NCI-H524 treated with DMSO at 0.1 percent for 48 hours (cell line): Measurements from ENCODE around the gene DALRD3.

Experiments used
- DNase-seq: peaks from one replicate; lab custom pipeline; 2025; lab: John Stamatoyannopoulos, UW

The DALRD3 gene, protein sequence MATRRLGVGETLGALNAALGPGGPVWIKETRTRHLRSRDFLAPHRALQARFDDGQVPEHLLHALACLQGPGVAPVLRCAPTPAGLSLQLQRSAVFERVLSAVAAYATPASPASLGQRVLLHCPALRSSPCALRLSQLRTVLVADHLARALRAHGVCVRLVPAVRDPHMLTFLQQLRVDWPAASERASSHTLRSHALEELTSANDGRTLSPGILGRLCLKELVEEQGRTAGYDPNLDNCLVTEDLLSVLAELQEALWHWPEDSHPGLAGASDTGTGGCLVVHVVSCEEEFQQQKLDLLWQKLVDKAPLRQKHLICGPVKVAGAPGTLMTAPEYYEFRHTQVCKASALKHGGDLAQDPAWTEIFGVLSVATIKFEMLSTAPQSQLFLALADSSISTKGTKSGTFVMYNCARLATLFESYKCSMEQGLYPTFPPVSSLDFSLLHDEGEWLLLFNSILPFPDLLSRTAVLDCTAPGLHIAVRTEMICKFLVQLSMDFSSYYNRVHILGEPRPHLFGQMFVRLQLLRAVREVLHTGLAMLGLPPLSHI

GRCh38 chr3:49017971-49018706 lies at the start of gene DALRD3:
Gene DALRD3, minus strand, starts transcription at chr3:49018580. Its CDS starts 16 bp downstream, at chr3:49018564.
- no peak for DNase-seq

- DNase-seq, result no peak
Measured at GRCh38 chr3:49058011-49058410, 39.6 kb upstream of the DALRD3 start.

DNA sequence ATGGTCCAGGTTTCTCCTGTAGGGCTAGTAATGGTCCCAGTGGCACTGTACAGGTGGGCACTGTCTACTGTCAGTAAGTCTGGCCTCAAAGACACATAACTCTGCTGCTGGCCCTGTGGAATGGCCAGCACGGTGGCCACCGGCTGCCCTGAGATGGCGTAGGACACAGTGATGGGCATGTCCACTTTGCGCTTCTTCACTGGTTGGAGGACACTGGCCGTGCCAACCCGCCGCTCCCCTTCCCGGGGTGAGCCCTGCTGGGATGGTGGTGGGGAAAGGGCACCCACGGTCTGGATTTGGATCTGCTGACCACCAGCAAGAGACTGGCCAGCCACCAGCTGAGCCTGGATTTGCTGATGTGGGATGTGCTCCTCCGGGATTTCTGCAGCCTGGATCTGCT lies 38.9 kb upstream of the DALRD3 start:
- DNase-seq, result no peak

- DNase-seq, result no peak
Measured at GRCh38 chr3:49054344-49054862, 36.0 kb upstream of the DALRD3 start.

- no peak for DNase-seq
Measured at GRCh38 chr3:49053543-49053942, 35.2 kb upstream of the DALRD3 start.

DNA sequence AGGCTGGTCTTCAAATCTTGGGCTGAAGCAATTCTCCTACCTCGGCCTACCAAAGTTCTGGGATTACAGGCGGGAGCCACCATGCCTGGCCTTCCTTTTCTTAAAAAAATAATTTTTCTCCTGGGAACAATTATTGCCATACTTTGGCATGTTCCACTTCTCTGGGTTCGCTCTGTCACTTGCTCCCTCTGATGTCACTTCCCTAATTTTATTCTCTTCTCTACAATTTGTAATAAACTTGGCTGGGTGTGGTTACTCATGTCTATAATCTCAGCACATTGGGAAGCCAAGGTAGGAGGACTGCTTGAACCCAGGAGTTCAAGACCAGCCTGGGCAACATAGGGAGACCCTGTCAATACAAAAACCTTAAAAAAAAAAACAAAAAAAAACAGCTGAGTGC lies 16.9 kb upstream of the DALRD3 start:
- DNase-seq, result no peak

GRCh38 chr3:49034650-49035049 lies 16.3 kb upstream of the DALRD3 start:
- DNase-seq, result no peak

DNA sequence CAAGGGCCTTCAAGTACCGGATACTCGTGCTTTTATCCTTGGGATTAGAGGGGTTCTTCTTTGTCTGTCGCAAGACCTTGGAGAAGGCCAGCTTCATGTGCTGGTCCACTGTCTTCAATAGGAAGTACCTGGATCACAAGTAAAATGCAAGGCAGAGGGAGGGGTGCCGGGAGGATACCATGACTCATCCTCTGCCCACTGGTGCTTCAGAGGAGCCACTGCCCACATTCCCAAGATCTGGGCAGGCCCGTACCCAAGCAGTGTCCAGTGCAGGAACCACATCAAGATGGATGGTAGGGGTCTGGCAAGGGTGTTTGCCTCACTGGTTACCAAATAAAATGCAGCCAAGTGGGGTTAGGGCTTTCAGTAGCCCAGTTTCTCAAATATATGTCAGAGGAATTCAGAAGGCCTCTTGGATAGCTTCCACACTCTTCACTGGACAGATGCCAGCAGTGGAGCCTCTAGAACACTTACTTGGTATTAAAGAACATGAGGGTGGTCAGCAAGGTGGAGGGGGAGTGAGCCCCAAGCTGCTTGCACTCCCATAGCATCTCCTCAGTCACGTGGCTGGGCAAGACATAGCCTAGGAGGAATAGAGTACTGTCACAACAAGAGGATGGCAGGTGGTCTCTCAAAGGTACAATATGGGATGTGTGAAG lies 14.4 kb upstream of the DALRD3 start:
- no peak for DNase-seq

DNA sequence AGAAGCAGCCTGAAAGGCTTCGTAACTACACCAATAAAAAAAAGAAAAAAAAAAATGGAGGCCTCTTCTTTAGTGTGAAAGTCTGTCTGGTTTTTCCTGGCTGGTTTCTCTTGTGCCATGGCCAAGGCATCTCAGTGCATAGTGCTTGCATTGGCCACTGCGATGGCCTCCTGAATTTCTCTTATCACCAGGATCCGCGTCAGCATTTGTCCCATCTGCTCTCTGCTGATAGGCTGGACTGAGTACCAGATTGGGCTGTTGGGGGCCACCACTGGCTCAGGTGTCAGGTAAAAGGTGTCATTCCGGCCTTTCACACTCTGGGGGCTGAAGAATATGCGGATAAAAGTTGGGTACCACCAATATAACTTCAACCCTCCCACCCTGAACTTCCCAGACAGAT lies 11.9 kb upstream of the DALRD3 start:
- no peak for DNase-seq

- DNase-seq, result no peak
Measured at GRCh38 chr3:49029563-49029884, 11.1 kb upstream of the DALRD3 start.

GRCh38 chr3:49028673-49029562 lies 10.5 kb upstream of the DALRD3 start, which contains the start of gene IMPDH2:
Gene IMPDH2, minus strand, starts transcription at chr3:49029398. Its CDS starts 48 bp downstream, at chr3:49029350.
- peak; percentile 53 for DNase-seq

DNA sequence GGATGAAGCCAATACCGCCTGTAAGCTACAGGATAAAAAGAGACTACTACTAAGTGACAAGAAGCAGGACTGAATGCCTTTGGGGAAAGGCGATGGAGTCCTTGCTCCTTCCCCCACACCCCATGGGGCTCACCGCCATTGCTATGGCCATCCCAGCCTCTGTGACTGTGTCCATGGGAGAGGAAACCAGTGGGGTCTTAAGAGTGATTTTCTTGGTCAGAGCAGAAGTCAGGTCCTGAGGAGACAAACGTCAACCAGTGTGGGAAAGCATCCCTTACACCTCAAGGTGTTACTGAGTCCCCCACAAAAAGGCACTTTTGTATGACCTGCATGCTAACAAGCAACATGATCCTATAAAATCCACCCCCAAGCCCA lies 9.9 kb upstream of the DALRD3 start:
- DNase-seq, result no peak

- no peak for DNase-seq
Measured at GRCh38 chr3:49027634-49028033, 9.3 kb upstream of the DALRD3 start.

DNA sequence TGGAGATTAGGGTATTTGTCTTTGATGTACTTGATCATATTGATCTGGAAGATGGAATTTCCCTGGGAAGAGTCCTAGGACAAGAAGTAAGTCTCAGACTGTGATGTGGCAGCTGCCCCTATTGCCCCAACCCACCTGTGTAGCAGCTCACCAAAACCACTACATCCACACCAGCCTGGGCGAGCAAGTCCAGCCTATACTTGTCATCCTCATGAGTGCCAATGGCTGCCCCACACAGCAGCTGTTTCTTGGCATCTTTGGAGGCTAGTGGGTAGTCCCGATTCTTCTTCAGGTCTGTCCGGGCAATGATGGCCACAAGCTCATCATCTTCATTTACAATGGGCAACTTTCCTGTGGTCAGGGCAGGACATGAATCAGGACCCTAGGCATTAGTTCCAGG lies 8.2 kb upstream of the DALRD3 start:
- DNase-seq, result no peak

DNA sequence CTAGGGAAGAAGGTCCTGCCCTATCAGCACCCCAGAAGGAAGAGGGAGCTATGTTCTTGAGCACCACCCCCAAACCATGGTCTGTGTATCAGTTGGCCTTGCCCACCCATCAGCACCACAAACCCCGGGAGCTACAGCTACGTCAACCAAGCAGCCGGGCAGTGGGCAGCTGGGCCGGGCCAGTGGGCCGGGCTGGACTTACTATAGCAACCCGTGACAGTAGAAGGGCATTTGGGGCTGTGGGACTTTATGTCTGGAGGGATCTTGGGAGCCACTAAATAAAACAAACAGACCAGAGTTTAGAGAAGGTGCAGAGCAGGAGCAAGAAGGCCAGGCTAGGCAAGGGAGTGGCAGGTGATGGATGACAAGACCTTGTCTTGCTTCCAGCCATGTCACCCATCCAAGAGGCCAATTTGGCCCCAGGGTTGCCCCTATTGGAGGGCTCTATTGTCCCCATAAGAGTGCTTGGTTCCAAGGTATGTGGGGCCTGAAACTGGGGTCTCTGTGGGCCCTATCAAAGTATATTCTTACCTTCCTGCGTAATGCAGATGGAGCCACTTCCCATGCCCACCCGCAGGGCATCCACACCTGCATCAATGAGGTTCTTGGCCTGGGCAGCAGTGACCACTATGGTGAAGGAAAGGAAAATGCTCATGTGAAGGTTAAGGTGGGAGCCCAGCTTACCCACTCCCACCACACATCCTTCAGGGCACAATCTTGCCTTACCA lies 7.6 kb upstream of the DALRD3 start:
- no peak for DNase-seq

DNA sequence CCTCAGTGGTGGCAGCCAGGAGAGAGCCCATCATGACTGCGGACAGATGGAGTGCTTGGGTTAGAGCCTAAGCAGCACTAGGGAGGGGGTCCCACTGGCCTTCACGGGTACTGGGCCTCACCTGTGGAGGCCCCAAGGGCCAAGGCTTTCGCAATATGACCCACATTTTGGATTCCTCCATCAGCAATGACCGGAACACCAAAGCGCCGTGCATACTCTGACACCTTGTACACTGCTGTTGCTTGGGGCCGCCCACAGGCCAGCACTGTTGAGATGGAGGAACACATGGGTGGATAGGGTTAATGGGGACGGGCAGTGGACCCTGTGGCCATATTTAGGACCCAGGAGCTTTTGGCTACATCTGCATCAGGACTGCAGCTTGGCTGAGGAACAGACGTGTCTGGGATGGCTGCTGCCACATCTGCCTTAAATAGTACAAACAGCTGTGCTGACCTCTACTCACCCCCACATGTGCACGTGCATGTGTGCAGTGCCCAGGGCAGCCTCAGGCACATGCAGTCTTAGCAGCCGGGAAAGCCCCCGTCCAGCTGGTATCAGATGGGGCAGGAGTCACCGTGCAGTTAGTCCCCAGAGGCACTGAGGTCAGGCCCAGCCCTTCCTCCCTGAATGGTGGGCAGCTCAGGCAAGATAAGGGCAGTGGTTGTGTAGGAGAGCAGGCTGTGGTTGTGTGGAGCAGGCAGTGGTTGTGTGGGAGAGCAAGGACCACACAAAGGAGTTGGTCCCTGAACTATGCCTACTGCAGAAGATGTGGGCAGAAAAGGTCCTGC lies 6.8 kb upstream of the DALRD3 start:
- no peak for DNase-seq

- DNase-seq, result no peak
Measured at GRCh38 chr3:49024449-49024848, 6.1 kb upstream of the DALRD3 start.

DNA sequence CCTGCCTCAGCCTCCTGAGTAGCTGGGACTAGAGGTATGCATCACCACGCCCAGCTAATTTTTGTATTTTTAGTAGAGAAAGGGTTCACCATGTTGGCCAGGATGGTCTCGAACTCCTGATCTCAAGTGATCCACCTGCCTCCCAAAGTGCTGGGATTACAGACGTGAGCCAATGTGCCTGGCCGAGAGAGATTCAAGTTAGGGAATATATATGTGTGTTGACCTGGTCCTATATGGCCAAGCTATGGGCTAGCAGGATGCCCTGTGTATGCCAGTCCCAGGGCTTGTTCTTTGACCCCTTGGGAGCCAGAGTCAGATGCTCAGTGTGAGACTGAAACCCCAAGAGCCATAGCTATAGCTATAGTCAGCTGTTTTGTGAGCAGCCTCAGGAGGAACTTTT lies 5.4 kb upstream of the DALRD3 start:
- DNase-seq, result no peak

DNA sequence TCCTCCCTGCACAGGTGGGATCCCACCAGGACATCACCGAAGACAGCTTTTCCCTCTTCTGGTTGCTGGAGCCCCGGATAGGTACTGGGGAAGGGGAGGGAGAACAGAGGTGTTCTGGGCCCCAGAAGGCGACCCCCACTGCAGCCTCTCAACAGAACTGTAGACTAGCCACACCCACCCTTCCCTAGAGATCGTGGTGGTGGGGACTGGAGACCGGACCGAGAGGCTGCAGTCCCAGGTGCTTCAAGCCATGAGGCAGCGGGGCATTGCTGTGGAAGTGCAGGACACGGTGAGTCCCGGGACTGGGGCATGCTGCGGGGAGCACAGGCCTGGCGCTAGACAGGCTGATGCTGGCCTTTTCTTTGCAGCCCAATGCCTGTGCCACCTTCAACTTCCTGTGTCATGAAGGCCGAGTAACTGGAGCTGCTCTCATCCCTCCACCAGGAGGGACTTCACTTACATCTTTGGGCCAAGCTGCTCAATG lies 4.3 kb upstream of the DALRD3 start:
- no peak for DNase-seq
